ENCODE results near the gene FILIP1L.

- TF ChIP-seq POLR2A (IDR thresholded peaks at IDR 0.05): no peak
- TF ChIP-seq, protein P1, sequence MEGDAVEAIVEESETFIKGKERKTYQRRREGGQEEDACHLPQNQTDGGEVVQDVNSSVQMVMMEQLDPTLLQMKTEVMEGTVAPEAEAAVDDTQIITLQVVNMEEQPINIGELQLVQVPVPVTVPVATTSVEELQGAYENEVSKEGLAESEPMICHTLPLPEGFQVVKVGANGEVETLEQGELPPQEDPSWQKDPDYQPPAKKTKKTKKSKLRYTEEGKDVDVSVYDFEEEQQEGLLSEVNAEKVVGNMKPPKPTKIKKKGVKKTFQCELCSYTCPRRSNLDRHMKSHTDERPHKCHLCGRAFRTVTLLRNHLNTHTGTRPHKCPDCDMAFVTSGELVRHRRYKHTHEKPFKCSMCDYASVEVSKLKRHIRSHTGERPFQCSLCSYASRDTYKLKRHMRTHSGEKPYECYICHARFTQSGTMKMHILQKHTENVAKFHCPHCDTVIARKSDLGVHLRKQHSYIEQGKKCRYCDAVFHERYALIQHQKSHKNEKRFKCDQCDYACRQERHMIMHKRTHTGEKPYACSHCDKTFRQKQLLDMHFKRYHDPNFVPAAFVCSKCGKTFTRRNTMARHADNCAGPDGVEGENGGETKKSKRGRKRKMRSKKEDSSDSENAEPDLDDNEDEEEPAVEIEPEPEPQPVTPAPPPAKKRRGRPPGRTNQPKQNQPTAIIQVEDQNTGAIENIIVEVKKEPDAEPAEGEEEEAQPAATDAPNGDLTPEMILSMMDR (IDR thresholded peaks at IDR 0.05): no peak
- no peak for TF ChIP-seq POLR2AphosphoS5 (IDR thresholded peaks at IDR 0.05)
Observed at GRCh38 chr3:99921377-99921695, 193.0 kb downstream of the FILIP1L start.

Measured in stomach (tissue), 4 donors.